Fibroblast of lung (primary cell): Measurements from ENCODE around the gene SNRPD1.
"Not testable (repeated sequence)": the region's sequence is repeated elsewhere in the genome, so short reads cannot be mapped to it uniquely, and the experiment has no call there.

Source experiments
- EZH2 ChIP-seq: IDR thresholded peaks from 2 replicates; pipeline ENCODE4 v1.5.1; 2012; ENCODE audit warnings: low read length, control low read depth, mild to moderate bottlenecking; ENCODE audit errors: missing control alignments
- TF ChIP-seq, protein P1 (sequence below), 2 donors: IDR thresholded peaks in 1 of 2; conservative IDR thresholded peaks in 1 of 2; 1 replicate in 1 of 2; 2 replicates in 1 of 2; pipeline ENCODE4 v1.5.1; 2011 to 2012; ENCODE audit warnings: low read length in 2 of 2, control low read depth in 1 of 2, inconsistent platforms in 1 of 2, low read depth in 1 of 2, mild to moderate bottlenecking in 1 of 2

DNA sequence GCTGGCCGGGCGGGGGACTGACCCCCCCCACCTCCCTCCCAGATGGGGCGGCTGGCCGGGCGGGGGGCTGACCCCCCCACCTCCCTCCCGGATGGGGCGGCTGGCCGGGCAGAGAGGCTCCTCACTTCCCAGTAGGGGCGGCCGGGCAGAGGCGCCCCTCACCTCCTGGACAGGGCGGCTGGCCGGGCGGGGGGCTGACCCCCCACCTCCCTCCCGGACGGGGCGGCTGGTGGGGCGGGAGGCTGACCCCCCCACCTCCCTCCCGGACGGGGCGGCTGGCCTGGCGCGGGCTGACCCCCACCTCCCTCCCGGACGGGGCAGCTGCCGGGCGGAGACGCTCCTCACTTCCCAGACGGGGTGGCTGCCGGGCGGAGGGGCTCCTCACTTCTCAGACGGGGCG, 19.8 kb upstream of the SNRPD1 start:
- TF ChIP-seq, protein P1, sequence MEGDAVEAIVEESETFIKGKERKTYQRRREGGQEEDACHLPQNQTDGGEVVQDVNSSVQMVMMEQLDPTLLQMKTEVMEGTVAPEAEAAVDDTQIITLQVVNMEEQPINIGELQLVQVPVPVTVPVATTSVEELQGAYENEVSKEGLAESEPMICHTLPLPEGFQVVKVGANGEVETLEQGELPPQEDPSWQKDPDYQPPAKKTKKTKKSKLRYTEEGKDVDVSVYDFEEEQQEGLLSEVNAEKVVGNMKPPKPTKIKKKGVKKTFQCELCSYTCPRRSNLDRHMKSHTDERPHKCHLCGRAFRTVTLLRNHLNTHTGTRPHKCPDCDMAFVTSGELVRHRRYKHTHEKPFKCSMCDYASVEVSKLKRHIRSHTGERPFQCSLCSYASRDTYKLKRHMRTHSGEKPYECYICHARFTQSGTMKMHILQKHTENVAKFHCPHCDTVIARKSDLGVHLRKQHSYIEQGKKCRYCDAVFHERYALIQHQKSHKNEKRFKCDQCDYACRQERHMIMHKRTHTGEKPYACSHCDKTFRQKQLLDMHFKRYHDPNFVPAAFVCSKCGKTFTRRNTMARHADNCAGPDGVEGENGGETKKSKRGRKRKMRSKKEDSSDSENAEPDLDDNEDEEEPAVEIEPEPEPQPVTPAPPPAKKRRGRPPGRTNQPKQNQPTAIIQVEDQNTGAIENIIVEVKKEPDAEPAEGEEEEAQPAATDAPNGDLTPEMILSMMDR (conservative IDR thresholded peaks at IDR 0.05 in 1 of 2, IDR thresholded peaks at IDR 0.05 in 1 of 2; ENCODE audit: low read depth in 1 of 2, low read length in 2 of 2): not testable (repeated sequence)
- not testable (repeated sequence) for TF ChIP-seq EZH2
